Activated CD8-positive, alpha-beta memory T cell treated with anti-CD3 and anti-CD28 coated beads for 48 hours (primary cell): ENCODE measurements around the gene TMEM138.
A peak's percentile ranks its signal among the peaks of the same experiment; 100 is the strongest.

Source experiments
- DNase-seq, 3 experiments: peaks; one replicate each; pipeline ENCODE4 v3.0.0-alpha.2; 2020; ENCODE audit warnings: low read depth in 2 of 3, low spot score in 2 of 3

Gene TMEM138

GRCh38 chr11:61361741-61362541 lies at the start of gene TMEM138, which contains the start of gene CYB561A3:
TMEM138 (plus strand) TSS chr11:61362374; CDS start chr11:61364391, 2,017 bp downstream.
CYB561A3 (minus strand) TSS chr11:61361882; CDS start chr11:61356713, 5,169 bp downstream.
- DNase-seq = peak; percentile 72 to 85 (median 72)

- DNase-seq = no peak
These were observed 46.9 kb upstream of the TMEM138 start for GRCh38 chr11:61315260-61315659.

- DNase-seq = no peak
These were observed 36.3 kb upstream of the TMEM138 start for GRCh38 chr11:61325649-61326414.

GRCh38 chr11:61327669-61328071 lies 34.5 kb upstream of the TMEM138 start:
- DNase-seq = no peak

DNA sequence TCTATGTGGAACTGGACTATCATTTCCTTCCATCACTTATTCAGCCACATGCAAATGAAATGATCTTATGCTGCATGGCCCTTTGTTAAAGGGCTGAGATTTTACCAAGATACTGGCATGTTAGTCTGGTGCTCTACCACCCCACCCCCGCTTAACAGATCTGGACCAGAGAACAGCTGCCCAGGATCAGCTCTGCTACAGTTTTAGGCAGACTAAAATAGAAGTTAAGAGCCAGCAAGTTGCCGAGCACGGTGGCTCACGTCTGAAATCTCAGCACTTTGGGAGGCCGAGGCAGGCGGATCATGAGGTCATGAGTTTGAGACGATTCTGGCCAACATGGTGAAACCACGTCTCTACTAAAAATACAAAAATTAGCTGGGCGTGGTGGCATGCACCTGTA lies 33.8 kb upstream of the TMEM138 start:
- DNase-seq = no peak

GRCh38 chr11:61329871-61330270 lies 32.3 kb upstream of the TMEM138 start:
- no peak for DNase-seq

DNA sequence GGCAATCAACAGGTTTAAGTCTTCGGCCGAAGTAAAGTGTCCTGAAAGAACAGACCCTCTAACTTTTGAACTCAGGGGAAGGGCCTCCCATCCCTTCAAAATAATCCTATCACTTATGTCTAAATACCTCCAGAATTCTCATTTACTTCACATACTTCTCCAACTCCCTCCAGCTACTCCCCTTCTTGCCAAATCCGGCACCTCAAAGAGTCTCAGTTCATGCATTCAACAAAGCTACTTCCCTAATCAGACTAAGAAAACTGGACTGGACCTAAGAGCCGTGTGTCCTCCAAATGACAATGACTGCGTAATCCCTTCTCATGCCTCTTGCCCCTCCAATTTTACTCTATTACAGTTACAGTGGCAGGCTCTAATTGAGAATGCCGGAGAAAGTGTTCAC lies 30.5 kb upstream of the TMEM138 start:
- DNase-seq = no peak

DNA sequence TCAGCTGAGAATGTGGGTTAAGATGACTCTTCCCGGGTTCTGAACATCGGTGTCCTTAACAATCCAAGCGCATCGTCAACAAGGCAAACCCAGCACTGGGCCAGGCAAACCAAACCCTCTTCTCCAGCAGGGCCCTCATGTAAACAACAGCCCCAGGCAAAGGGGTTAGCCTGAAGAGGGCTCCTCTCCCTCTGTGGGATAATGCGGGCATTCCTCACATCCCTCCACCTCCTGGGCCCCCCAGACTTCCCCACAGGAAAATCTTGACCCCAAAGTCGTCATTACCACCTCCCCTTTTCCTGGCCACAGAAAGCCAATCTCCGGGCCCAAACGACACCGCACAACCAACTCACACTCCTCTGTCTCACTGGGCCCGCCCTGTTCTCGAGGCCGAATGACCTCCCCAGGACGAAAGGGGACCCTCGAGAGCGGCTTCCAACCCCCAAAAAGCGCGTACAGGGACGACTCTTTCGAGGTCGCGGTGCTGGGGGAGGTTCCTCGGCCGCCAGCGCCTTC lies 29.8 kb upstream of the TMEM138 start:
- DNase-seq = no peak

- DNase-seq = peak; percentile 90 to 97 (median 94)
These were observed 29.2 kb upstream of the TMEM138 start, which contains the start of the genes DDB1 and TKFC for GRCh38 chr11:61332797-61333549. DDB1 (minus strand) TSS chr11:61333105; CDS start chr11:61332968, 137 bp downstream. TKFC (plus strand) TSS chr11:61333228; CDS start chr11:61334729, 1,501 bp downstream.

DNA sequence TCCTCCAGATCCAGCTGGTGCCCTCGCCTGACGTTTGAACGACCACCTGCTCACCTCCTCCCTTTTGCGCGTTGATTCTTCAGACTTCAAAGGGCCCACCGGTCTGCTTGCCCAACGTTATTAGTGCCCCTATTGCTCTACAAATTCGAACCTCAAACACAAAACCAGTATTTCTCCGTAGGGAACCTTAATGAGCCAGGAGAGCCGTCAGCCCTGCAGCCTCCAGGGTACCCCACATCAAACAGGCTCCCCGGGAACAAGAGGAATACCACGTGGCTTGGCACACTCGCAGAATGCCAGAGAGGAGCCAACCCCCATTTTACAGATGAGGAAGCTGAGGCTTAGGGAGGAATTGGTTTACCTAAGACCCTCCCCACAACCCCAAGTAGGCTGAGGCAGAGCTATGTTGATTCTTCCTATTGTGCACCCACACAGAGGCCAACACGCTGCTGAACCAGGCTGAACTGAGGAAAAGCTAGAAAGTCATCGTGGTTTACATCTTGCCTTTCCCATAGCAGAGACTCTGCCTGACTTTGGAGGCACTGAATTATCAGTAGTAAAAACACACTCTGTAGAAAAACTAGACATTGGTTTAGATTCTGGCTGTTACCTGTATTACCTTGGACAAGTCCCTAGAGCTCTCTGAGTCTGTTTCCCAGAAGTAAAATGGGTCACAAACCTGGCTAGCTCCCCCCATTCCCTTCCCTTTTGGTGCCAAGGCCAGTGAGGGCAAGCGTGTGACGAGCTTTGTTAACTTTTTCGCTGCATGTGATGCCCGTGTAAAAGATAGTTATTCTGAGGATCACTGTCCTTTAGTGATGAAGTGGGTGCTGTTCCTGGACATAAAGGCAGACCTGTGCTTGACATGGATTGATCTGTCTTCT lies 28.4 kb upstream of the TMEM138 start:
- DNase-seq = peak in 2 of 3 experiments; percentile 11 to 13

GRCh38 chr11:61334434-61335354 lies 27.5 kb upstream of the TMEM138 start:
- no peak for DNase-seq

- no peak for DNase-seq
These were observed 26.8 kb upstream of the TMEM138 start for GRCh38 chr11:61335355-61335710.

- DNase-seq = peak; percentile 58 to 60 (median 59)
These were observed 25.8 kb upstream of the TMEM138 start for GRCh38 chr11:61336171-61336935.

- DNase-seq = no peak
These were observed 24.3 kb upstream of the TMEM138 start for GRCh38 chr11:61337706-61338470.

- no peak for DNase-seq
These were observed 23.2 kb upstream of the TMEM138 start for GRCh38 chr11:61338783-61339489.

DNA sequence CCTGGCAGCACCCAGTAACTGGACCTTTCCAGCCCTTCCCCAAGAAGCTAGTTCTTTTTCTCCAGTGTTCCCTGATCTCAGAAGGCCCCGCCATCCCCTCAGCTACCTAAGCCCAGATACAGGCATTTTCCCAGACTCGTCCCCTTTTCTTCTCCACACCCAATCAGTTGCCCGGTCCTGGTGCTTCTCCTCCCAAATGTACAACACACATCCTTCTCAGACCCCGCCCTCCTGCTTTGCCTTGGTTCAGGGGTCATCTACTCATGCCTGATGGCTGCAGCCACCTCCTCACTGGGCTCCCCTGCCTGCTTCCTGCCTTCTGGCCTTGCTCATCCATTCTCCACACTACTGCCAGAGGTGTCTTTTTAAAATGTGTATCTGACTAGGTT lies 22.7 kb upstream of the TMEM138 start:
- DNase-seq = no peak

DNA sequence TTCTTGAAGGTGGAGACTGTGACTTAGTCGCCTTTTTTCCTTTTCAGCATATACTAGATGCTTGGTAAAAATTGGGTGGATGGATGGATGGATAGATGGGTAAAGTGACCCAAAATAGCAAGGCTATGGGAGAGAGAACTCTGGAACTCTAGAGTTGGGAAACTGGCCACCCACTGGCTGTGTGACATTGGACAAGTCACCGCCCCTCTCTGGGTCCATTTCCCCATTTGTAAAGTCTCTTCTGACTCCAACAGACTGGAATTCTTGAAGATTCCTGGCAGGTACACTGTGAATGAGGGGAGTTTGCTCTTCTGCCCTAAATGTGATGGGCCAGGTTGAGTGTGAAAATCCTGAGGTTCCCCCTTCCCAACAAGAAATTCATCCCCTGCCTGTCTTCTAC lies 21.2 kb upstream of the TMEM138 start:
- no peak for DNase-seq
